WTC11 (cell line): ENCODE measurements around the gene BNC2.

Experiments used
- CTCF ChIP-seq: fragments of 200-600 bp; IDR thresholded peaks from 2 replicates; pipeline ENCODE4 v1.8.0; 2022; ENCODE audit warnings: antibody characterized with exemption
- ETV6 ChIP-seq: sonication (generic); formaldehyde crosslinking; IDR thresholded peaks from 2 replicates; pipeline ENCODE4 v1.8.1; 2022; ENCODE audit warnings: mild to moderate bottlenecking, missing genetic modification reagents
- FOXP4 ChIP-seq: sonication (generic); formaldehyde crosslinking; IDR thresholded peaks from 2 replicates; pipeline ENCODE4 v1.8.0; 2022; ENCODE audit warnings: mild to moderate bottlenecking, missing genetic modification reagents
- JUN ChIP-seq: sonication (generic); formaldehyde crosslinking; IDR thresholded peaks from 2 replicates; pipeline ENCODE4 v1.8.0; 2023; ENCODE audit warnings: mild to moderate bottlenecking, missing genetic modification reagents
- MLX ChIP-seq: sonication (generic); formaldehyde crosslinking; IDR thresholded peaks from 2 replicates; pipeline ENCODE4 v1.8.1; 2023; ENCODE audit warnings: mild to moderate bottlenecking, missing genetic modification reagents, moderate library complexity
- PREB ChIP-seq: sonication (generic); formaldehyde crosslinking; IDR thresholded peaks from 2 replicates; pipeline ENCODE4 v1.8.1; 2022; ENCODE audit warnings: mild to moderate bottlenecking, missing genetic modification reagents, moderate library complexity, borderline replicate concordance
- SMAD3 ChIP-seq: sonication (generic); formaldehyde crosslinking; IDR thresholded peaks from 2 replicates; pipeline ENCODE4 v1.8.0; 2022; ENCODE audit warnings: missing genetic modification reagents, mild to moderate bottlenecking, borderline replicate concordance
- SP1 ChIP-seq: sonication (generic); formaldehyde crosslinking; conservative IDR thresholded peaks from 2 replicates; pipeline ENCODE4 v1.8.1; 2022; ENCODE audit warnings: missing genetic modification reagents
- TEAD4 ChIP-seq: sonication (generic); formaldehyde crosslinking; IDR thresholded peaks from 2 replicates; pipeline ENCODE4 v1.8.0; 2022; ENCODE audit warnings: mild to moderate bottlenecking, missing genetic modification reagents
- USF2 ChIP-seq: sonication (generic); formaldehyde crosslinking; IDR thresholded peaks from 2 replicates; pipeline ENCODE4 v1.8.1; 2023; ENCODE audit warnings: mild to moderate bottlenecking, missing genetic modification reagents, moderate library complexity
- ZBTB43 ChIP-seq: sonication (generic); formaldehyde crosslinking; IDR thresholded peaks from 2 replicates; pipeline ENCODE4 v1.8.1; 2023; ENCODE audit warnings: mild to moderate bottlenecking, missing genetic modification reagents
- ZNF281 ChIP-seq: sonication (generic); formaldehyde crosslinking; IDR thresholded peaks from 2 replicates; pipeline ENCODE4 v1.8.0; 2023; ENCODE audit warnings: mild to moderate bottlenecking, missing genetic modification reagents
- TF ChIP-seq, protein P1 (sequence below): fragments of 250-450 bp; sonication (Bioruptor Pico); IDR thresholded peaks from 2 replicates; pipeline ENCODE4 v1.9.0; 2021; ENCODE audit warnings: mild to moderate bottlenecking
- TF ChIP-seq, protein P2 (sequence below): sonication (generic); formaldehyde crosslinking; IDR thresholded peaks from 2 replicates; pipeline ENCODE4 v1.8.0; 2022; ENCODE audit warnings: mild to moderate bottlenecking, missing genetic modification reagents

DNA sequence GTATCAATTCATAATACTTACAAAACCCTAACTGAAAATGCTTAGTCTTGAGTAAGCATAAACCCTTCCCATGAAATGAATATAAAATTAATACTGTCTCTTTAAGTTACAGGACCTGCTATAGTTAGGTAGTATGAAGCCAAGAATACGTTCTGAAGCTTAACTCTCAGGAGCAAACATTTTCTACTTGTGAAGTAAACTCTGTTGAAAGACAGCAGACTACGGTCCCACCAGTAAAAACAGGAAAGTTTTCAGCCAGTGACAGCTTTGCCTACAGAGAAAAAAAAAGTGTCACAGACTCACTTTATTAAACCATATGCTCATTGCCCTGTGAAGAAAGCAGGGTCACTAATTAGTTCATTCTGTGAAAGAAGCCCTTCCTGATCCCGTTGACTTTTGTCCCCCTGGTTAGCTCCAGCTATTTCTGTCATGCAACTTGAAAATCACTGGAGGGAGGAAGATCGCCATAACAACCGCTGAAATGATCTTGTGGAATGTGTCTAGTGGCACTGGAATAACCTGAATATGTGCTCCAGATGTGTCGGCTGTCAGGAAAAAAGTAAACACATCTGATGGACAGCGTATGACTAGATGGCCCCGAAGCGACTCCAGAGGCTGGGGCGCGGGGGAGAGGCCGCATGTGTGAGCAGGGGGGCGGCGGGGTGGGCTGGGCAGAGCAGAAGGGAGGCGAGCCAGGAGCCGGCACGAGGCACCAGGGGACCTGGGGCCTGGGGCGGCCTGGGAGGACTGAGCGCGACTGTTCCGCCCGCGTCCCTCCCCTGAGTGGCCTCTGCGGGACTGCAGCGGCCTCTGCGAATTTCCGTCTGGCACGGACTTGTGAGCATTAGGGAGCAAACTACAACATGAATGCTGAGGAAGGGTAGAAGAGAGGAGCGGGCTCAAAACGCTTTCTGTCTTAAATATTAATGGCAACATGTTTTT is 41.9 kb downstream of the BNC2 start:
- TF ChIP-seq SP1 (CRISPR knock-in tag) (no peak), USF2 (CRISPR knock-in tag) (no peak), SMAD3 (CRISPR knock-in tag) (no peak), CTCF (no peak), PREB (CRISPR knock-in tag) (no peak), FOXP4 (CRISPR knock-in tag) (no peak), TEAD4 (CRISPR knock-in tag) (no peak), ZNF281 (no peak), MLX (CRISPR knock-in tag) (no peak), ZBTB43 (CRISPR knock-in tag) (no peak), JUN (CRISPR knock-in tag) (no peak), ETV6 (CRISPR knock-in tag) (no peak)
- TF ChIP-seq, protein P1, sequence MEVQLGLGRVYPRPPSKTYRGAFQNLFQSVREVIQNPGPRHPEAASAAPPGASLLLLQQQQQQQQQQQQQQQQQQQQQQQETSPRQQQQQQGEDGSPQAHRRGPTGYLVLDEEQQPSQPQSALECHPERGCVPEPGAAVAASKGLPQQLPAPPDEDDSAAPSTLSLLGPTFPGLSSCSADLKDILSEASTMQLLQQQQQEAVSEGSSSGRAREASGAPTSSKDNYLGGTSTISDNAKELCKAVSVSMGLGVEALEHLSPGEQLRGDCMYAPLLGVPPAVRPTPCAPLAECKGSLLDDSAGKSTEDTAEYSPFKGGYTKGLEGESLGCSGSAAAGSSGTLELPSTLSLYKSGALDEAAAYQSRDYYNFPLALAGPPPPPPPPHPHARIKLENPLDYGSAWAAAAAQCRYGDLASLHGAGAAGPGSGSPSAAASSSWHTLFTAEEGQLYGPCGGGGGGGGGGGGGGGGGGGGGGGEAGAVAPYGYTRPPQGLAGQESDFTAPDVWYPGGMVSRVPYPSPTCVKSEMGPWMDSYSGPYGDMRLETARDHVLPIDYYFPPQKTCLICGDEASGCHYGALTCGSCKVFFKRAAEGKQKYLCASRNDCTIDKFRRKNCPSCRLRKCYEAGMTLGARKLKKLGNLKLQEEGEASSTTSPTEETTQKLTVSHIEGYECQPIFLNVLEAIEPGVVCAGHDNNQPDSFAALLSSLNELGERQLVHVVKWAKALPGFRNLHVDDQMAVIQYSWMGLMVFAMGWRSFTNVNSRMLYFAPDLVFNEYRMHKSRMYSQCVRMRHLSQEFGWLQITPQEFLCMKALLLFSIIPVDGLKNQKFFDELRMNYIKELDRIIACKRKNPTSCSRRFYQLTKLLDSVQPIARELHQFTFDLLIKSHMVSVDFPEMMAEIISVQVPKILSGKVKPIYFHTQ (CRISPR knock-in tag): no peak
- TF ChIP-seq, protein P2, sequence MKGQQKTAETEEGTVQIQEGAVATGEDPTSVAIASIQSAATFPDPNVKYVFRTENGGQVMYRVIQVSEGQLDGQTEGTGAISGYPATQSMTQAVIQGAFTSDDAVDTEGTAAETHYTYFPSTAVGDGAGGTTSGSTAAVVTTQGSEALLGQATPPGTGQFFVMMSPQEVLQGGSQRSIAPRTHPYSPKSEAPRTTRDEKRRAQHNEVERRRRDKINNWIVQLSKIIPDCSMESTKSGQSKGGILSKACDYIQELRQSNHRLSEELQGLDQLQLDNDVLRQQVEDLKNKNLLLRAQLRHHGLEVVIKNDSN (CRISPR knock-in tag): no peak
